ENCODE results near the gene SORBS1. TPM values are rescaled to one million over a fixed set of nuclear protein-coding genes. Genes with fewer than 3 reads are reported as not detected.

The SORBS1 gene
- total and polyA plus RNA-seq, 2 of the 13 experiments (the other 11 are each of a cell fraction or from before 2014, with no cell fraction given), result 16.8 to 39.8 TPM

DNA sequence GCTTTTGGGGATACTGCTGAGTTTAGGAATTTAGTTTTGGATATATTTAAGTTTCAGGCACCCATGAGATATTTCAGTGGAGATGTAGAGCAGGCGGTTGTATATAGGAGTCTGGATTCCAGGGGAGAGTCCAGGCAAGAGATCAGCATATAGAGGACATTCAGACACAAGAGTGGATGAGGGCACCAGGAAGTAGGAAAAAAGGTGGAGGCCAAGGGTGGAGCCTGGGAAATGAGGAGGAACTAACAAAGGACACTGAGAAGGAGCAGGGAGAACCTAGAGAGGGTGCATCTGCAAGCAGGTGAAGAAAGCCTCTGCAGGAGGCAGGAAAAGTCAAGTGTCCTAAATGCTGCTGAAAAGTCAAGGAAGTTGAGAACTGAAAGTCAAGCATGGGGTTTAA, 257.2 kb downstream of the SORBS1 start:
- Histone ChIP-seq H3K79me2 (ENCODE audit: insufficient read depth, low read length) (no peaks in the 10 kb centered on the region), H3K9me3 (ENCODE audit: low read length) (no peaks in the 10 kb centered on the region), H4K20me1 (ENCODE audit: insufficient read depth, low read length) (no peaks in the 10 kb centered on the region), H3K27ac (ENCODE audit: extremely low read length, insufficient read depth, low read length) (no peak overlapping the region), H3K4me1 (ENCODE audit: insufficient read depth, low read length) (peaks cover 43% of the 10 kb centered on the region), H3K27me3 (ENCODE audit: control insufficient read depth in 1 of 2, insufficient read depth in 2 of 2, low read length in 2 of 2) (no peaks in the 10 kb centered on the region), H3K4me3 (replicated peaks in 1 of 3; ENCODE audit: insufficient read depth in 1 of 3, low read depth in 2 of 3, low read length in 3 of 3) (no peak overlapping the region), H3K4me2 (ENCODE audit: low read depth, low read length) (peak overlapping the region; percentile 34), H2AFZ (ENCODE audit: low read length) (no peak overlapping the region), H3K9ac (ENCODE audit: insufficient read depth, low read depth, low read length) (no peak overlapping the region), H3K36me3 (replicated peaks in 1 of 2; ENCODE audit: control insufficient read depth in 1 of 2, insufficient read depth in 2 of 2, low read length in 2 of 2) (no peaks in the 10 kb centered on the region)
- ChIA-PET CTCF (ENCODE audit: low intra/inter-chr PET ratio, low total read pairs) (interaction anchor here (0.8 kb wide), 1 partner anchor 61 kb away, joined by 3 read pairs; no protein-coding TSS in a partner anchor), POLR2A (no interaction called here)
- DNase-seq (ENCODE audit: low spot score), result no peak
- intact Hi-C loops (cut with micrococcal nuclease; ENCODE audit: unreplicated experiment), result no loop called here
- TF ChIP-seq ETV5 (CRISPR knock-in tag; IDR thresholded peaks at IDR 0.05; ENCODE audit: borderline replicate concordance), result no peak
- TF ChIP-seq ZNF605 (CRISPR knock-in tag; IDR thresholded peaks at IDR 0.05), result no peak
- WGBS (ENCODE audit: low lambda C conversion rate), result 89% methylated on average over 1 of the region's 1 CpG
- no peak for FAIRE-seq
- ATAC-seq, result no peak
- in situ Hi-C loops (cut with HindIII; ENCODE audit: extremely low pct_ligation_motif_present, low pct_unique_long_range_greater_than_20kb), result no loop called here
- no TSS peak for BruUV-seq (replicated peaks)

DNA sequence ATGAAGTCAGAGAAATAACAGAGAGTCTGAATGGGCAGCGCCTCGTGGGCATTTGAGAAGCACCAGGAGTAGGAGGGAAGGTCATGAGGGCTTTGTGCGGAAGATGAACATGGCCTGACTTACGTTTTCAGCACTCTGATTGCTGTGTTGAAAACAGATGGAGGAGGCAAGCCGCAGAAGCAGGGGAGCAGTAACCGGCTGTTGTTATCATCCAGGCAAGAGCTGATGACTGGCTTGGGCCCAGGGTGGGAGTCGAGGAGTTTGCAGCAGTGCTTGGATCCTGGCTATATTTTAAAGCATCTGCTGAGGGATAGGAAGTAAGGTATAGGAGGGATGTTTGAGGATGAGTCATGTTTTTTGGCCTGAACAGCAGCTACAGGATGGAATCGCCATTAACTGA, 257.6 kb downstream of the SORBS1 start:
- H3K4me2 ChIP-seq (ENCODE audit: low read depth, low read length), result no peak overlapping the region
- H3K4me3 ChIP-seq (replicated peaks in 1 of 3; ENCODE audit: insufficient read depth in 1 of 3, low read depth in 2 of 3, low read length in 3 of 3), result no peak overlapping the region
- no peaks in the 10 kb centered on the region for H3K79me2 ChIP-seq (ENCODE audit: insufficient read depth, low read length)
- H3K4me1 ChIP-seq (ENCODE audit: insufficient read depth, low read length), result peaks cover 38% of the 10 kb centered on the region
- WGBS (ENCODE audit: low lambda C conversion rate), result 80% methylated on average over 8 of the region's 8 CpGs
- H3K27ac ChIP-seq (ENCODE audit: extremely low read length, insufficient read depth, low read length), result no peak overlapping the region
- DNase-seq (ENCODE audit: low spot score) (no peak), FAIRE-seq (no peak), ATAC-seq (no peak)
- BruUV-seq (replicated peaks), result no TSS peak
- in situ Hi-C loops (cut with HindIII; ENCODE audit: extremely low pct_ligation_motif_present, low pct_unique_long_range_greater_than_20kb) (no loop called here), intact Hi-C loops (cut with micrococcal nuclease; ENCODE audit: unreplicated experiment) (no loop called here)
- no peaks in the 10 kb centered on the region for H3K27me3 ChIP-seq (ENCODE audit: control insufficient read depth in 1 of 2, insufficient read depth in 2 of 2, low read length in 2 of 2)
- H3K36me3 ChIP-seq (replicated peaks in 1 of 2; ENCODE audit: control insufficient read depth in 1 of 2, insufficient read depth in 2 of 2, low read length in 2 of 2), result no peaks in the 10 kb centered on the region
- no peaks in the 10 kb centered on the region for H3K9me3 ChIP-seq (ENCODE audit: low read length)
- ChIA-PET CTCF (ENCODE audit: low intra/inter-chr PET ratio, low total read pairs) (interaction anchor here (0.8 kb wide), 1 partner anchor 61 kb away, joined by 3 read pairs; no protein-coding TSS in a partner anchor), POLR2A (no interaction called here)
- no peaks in the 10 kb centered on the region for H4K20me1 ChIP-seq (ENCODE audit: insufficient read depth, low read length)
- no peak overlapping the region for H2AFZ ChIP-seq (ENCODE audit: low read length)
- no peak overlapping the region for H3K9ac ChIP-seq (ENCODE audit: insufficient read depth, low read depth, low read length)
- TF ChIP-seq ZFY (CRISPR knock-in tag; IDR thresholded peaks at IDR 0.05) (no peak), ZNF713 (CRISPR knock-in tag; IDR thresholded peaks at IDR 0.05) (no peak), PLRG1 (conservative IDR thresholded peaks at IDR 0.05) (no peak), JUNB (CRISPR knock-in tag; IDR thresholded peaks at IDR 0.05; ENCODE audit: borderline replicate concordance) (no peak), HDAC2 (CRISPR knock-in tag; IDR thresholded peaks at IDR 0.05) (no peak), NR2F1 (CRISPR knock-in tag; IDR thresholded peaks at IDR 0.05) (no peak), SNAPC2 (CRISPR knock-in tag; IDR thresholded peaks at IDR 0.05) (no peak), ZNF879 (CRISPR knock-in tag; IDR thresholded peaks at IDR 0.05) (no peak), HMGXB4 (CRISPR knock-in tag; IDR thresholded peaks at IDR 0.05; ENCODE audit: borderline replicate concordance in 1 of 2, low read depth in 1 of 2) (no peak), CBFB (CRISPR knock-in tag; IDR thresholded peaks at IDR 0.05) (no peak), CREBL2 (CRISPR knock-in tag; IDR thresholded peaks at IDR 0.05; ENCODE audit: borderline replicate concordance) (no peak)
- TF ChIP-seq, protein P1, sequence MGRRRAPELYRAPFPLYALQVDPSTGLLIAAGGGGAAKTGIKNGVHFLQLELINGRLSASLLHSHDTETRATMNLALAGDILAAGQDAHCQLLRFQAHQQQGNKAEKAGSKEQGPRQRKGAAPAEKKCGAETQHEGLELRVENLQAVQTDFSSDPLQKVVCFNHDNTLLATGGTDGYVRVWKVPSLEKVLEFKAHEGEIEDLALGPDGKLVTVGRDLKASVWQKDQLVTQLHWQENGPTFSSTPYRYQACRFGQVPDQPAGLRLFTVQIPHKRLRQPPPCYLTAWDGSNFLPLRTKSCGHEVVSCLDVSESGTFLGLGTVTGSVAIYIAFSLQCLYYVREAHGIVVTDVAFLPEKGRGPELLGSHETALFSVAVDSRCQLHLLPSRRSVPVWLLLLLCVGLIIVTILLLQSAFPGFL (CRISPR knock-in tag; IDR thresholded peaks at IDR 0.05), result no peak
- TF ChIP-seq, protein P2, sequence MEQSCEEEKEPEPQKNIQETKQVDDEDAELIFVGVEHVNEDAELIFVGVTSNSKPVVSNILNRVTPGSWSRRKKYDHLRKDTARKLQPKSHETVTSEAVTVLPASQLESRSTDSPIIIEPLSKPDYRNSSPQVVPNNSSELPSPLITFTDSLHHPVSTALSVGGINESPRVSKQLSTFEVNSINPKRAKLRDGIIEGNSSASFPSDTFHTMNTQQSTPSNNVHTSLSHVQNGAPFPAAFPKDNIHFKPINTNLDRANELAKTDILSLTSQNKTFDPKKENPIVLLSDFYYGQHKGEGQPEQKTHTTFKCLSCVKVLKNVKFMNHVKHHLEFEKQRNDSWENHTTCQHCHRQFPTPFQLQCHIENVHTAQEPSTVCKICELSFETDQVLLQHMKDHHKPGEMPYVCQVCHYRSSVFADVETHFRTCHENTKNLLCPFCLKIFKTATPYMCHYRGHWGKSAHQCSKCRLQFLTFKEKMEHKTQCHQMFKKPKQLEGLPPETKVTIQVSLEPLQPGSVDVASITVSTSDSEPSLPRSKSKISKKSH (CRISPR knock-in tag; IDR thresholded peaks at IDR 0.05; ENCODE audit: borderline replicate concordance), result no peak
